Fibroblast of peridontal ligament (primary cell): ENCODE data around the gene MOB3C.

Source experiments
- DNase-seq: peaks from one replicate; pipeline ENCODE4 v3.0.0-alpha.2; 2010; ENCODE audit errors: extremely low read depth

The MOB3C gene

DNA sequence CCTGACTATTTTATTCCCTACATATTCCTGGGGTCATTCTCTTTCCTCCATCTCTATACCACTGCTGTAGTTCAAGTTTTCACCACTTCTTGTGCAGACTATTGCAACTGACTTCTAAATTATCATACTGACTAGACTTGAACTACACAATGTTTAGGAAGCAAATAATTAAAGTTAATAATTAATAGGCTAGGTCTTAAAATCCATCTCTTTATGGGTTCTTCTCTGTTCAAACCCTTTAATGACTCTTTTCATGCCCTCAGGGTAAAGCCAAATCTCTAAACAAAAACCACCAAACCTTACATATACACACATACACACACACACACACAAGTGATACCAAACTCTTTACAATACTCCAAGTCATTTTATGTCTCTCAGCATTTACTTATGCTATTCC is 22.3 kb upstream of the MOB3C start:
- DNase-seq, result no peak

DNA sequence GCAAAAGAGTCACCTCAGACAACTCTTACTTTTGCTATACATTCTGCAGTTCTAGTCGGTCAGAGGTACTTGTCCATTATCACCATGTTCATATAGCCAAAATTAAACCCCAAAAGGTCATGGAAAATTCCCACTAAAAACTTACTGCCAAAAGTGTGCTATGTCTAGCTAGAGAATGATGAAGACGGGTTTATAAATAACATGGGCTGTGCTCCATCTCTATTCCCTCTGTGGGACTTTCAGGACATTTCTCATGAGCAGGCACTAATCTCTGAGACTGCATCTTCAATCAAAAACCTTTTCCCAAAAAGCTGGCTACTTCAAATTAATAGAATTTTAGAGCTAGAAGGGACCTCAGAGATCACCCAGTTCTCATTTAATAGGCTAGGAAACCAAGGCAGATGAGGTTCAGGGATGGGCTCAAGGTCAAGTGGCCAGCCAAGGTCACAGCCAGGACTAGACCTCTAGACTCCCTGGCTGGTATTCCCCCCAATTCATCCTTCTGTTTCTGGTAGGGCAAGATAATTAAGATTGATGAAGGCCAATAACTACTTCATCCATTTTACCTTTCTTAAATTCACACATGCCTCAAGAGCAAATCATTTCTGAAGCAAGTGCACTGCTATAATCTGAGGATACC is 21.0 kb upstream of the MOB3C start:
- no peak for DNase-seq

DNA sequence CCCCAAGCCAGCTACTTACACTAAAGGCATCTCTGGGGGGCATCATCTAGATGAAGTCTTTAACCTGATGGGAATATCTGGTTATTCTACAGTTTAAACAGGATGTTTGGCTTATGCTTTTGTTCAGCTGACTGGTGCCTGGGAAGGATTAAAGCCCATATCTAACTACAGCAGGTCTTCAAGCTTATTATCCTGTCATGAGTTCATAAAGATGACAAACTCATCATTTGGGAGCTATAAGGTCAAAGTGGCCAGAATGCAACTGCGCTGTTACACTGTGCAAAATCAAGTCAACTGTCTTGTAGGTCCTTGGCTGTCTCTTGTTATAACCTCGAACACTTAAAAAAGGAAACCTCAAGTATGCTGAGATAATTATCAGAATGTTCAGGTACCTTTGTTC is 18.6 kb upstream of the MOB3C start:
- no peak for DNase-seq

DNA sequence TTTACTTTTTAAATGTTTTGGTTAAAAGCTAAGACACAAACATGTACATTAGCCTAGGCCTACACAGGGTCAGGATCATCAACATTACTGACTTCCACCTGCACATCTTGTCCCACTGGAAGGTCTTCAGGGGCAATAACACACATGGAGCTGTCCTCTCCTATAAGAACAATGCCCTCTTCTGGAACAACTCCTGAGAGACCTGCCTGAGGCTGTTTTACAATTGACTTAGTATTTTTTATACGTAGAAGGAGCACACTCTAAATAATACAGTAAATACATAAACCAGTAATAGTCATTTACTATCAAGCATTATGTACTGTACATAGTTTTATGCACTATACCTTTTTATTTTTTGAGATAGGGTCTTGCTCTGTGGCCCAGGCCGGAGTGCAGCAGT is 14.1 kb upstream of the MOB3C start:
- DNase-seq, result no peak

DNA sequence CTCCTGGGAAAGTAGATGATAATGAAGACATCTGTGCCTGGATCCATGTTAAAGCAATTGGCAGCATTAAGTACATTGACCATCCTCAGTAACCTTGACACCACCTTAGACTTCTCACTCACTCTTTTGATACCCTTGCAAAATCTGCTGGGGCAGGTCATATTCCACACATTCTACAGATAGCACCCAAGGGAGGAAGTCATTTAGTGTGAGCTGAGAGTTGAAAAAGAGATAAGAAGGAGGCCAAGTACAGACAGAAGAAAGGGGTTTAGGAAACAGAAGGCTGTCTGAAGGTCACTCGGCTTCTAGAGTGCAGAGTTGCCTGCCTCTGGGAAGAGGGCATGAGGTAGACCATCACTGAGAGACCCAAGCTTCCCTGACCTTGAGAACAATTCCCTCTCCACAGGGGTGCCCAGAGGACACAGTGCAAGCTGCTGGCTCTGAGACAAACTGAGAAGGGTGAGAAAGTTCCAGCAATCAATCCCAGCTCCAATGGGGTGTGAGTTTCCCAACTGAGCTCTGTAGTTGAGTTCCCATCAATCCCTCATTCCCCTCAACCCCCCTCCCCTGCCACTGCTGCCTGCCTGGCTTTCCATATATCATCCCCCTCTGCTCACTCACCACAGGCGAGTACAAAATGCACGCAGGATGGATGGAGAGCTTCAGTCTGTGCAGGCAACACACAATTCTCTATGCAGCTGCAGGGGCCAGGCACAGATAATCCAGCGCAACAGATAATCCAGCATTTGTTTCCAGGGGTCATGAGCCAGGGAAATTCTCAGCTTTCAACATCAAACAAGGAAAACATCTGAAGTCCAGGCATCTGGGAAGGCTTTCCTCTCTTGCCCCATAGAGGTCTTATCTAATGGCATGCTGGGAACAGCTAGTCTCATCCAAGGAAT is 7.4 kb upstream of the MOB3C start:
- no peak for DNase-seq

GRCh38 chr1:46622344-46622743 is 5.7 kb upstream of the MOB3C start:
- peak; percentile 39 for DNase-seq

GRCh38 chr1:46621930-46622329 is 5.3 kb upstream of the MOB3C start:
- no peak for DNase-seq

DNA sequence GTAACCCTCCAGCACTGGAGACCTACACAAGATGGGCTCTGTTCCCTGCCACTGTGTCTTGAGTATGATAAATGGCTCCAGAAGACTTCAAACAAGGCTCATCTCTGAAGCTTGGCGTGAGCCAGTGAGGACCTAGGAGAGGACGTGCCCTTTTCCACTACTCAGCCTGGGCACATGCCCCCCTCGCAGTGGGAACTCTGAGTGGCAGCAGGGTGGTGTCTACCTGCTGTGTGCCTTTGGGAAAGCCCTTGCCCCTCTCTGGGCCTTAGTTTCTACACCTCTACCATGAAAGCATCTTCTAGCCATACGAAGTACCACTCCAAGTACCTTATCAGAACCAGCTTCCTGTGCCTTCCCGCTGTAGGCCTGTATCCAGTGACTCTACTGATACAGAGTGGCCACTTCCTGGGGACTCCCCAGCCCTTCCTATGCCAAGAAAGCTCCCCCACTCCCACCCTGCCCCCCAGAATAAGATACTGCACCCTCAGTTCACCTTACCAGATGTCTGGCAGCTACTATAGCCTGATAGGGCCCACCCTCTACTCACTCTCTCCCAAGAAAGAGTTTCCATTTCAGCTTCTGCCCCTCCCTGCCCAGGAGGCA is 3.1 kb upstream of the MOB3C start:
- DNase-seq, result no peak

DNA sequence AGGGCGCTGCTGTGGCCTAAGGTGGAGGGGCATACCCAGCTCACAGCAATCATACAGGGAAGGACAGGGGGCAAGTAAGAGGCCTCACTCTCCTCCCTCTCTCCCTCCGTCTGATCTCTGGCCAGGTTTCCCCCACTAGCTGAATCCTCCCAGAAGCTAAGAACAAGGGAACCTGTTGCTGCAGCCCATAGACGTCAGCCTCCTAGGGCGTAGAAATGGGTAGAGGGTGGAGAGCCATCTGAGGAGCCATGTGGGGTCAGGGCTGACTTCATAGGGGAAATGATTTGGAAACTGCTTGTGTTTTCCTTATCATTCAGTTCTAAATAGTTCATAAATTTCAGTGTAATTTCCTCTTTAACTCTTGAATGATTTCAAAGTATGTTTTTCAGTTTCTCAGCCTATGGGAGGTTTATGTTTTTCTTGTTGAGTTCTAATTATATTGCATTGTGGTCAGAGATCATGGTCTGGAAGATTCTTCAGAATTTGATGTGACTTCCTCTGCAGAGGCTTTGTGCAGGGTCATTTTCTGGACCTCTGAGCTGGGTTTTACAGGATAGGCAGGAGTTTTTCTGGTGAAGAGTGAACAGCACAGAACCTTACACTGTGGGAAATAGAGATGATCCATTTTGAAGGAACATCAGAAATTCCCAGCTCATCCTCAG is 2.3 kb upstream of the MOB3C start:
- no peak for DNase-seq

- no peak for DNase-seq
Measured at GRCh38 chr1:46617833-46618232, 1.2 kb upstream of the MOB3C start.

DNA sequence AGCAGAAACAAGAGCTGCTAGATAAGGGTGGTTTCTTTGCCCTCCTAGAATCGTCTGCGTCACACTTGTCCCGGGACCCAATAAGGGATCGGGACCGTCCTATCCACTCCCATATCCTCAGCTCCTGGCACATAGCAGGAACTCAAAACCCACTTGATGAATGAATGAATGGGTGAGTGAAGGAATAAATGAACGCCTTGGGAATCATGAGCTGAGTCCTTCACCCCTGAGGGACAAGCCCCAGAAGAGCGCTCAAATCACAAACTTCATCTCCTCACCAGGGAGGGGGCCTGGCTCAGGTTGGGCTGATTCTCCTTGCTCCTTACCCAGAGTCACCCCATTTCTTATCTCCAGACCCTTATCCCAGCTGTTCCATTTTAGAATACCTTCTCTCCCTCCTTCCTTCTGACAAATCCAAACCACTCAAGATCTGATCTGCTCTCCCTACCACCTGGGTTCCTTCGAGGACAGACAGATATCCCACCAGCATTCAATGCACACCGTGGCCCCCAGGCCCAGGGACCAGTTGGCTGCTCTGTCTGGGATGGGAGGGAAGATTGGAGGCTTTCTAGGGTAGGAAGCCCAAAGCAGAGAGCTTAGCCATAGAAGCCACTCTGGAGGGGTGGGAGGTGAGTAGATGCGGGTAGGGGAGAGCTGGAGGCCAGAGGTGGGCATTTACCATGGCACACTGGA is 643 bp upstream of the MOB3C start:
- no peak for DNase-seq

GRCh38 chr1:46615735-46616134 is 876 bp downstream of the MOB3C start:
- no peak for DNase-seq

DNA sequence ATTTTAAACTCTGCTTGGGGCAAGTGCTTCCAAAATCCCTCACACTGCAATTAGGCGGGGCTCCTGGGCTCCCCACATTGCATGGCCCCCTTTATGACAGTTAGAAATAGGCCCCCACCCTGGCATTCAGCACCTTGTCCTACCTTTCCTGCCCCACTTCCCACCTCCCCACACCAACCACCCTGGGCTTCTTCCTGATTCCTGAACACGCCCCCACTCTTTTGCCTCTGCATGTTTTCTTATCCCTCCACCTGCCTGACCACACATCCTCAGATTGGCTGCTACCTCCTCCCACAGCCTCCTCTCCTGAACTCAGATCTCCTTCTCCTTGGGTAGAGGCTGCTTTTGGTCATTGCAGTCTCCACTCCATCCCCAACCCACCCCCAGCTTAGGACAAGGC is 1.5 kb downstream of the MOB3C start:
- DNase-seq, result no peak

DNA sequence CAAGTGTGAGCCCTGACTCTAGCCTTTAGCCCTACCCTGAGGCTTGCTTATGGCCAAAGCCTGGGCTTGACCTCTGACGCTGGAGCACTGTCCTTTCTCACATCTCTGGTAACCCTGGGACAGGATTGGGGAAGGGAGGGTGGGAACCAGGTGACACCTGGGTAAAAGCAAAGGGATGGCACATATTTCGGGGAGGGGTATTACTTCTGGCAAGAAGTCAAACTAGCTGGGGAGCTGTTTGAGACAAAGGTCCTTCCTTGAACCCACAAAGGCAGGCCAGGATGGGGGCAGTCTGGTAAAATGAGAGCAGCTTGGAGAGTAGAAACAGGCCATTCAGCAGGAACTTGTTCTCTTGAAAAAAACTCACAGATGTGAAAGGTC is 2.0 kb downstream of the MOB3C start:
- no peak for DNase-seq

- DNase-seq, result peak; percentile 79
Measured at GRCh38 chr1:46613661-46614603, 2.7 kb downstream of the MOB3C start.

- no peak for DNase-seq
Measured at GRCh38 chr1:46612937-46613660, 3.5 kb downstream of the MOB3C start.

DNA sequence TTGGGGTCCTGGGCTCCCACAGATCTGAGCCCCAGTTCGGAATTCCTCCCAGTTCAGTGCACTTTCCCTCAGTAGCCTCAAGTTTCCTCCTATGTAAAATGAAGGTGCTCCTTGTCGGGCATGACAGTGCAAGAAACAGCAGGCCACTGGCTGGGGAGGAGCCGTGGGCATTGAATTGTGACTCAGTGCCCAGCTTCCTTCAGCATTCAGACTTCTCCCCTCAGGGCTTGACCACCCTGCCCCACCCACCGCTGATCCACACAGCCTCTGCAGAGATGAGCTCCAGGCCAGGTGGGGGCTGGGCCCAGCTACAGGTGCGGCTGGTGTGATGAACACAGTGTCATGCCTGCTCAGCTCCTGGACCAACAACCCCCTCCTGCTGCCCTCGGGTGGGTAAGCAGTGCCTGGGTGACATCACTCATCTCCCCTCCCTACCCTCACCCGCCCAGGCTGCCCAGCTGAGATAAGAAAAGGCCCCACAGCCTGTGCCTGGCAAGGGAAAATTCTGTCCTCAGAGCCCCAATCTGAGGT is 4.9 kb downstream of the MOB3C start:
- DNase-seq, result no peak

DNA sequence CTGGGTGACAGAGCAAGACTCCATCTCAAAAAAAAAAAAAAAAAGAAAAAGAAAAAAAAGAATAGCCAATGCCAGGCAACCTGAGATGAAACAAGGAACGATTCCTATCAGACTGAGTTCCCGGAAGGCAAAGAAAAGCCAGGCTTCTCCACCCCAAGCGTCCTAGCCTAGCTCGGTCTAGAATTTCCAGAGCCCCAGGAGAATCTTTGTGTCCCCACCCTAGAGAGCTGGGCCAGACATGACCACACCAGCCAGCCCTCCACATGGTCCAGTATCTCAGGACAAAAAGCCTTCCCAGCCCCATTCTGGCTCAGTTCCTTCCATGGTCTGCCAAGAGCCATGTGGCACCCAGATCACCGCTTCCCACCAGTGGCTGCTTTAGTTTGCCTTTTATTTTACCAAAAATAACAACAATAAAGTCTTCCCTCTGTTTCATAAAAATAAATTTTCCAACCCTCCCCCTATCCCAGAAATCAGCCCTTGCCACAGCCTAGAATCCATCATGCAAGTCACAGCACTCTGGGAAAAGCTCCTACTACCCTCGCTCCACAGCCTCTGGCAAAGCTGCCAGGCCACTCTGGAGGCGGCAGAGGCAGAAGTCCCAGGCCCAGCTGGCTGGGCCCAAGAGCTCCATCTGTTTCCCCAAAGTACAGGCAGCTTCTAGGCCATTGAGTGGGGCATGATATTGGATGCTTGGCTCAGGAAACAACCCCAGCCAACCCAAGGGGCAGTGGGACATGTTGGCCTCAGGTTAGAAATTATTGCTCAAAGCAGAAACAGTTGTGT is 9.1 kb downstream of the MOB3C start:
- no peak for DNase-seq
